ENCODE measurements around the gene NOXO1. TPM values are rescaled to one million over a fixed set of nuclear protein-coding genes. Genes with fewer than 3 reads are reported as not detected.

The NOXO1 gene
- total and polyA plus RNA-seq, 7 experiments from 2014 or later = 0.17 to 1.3 (median 0.76) TPM

DNA sequence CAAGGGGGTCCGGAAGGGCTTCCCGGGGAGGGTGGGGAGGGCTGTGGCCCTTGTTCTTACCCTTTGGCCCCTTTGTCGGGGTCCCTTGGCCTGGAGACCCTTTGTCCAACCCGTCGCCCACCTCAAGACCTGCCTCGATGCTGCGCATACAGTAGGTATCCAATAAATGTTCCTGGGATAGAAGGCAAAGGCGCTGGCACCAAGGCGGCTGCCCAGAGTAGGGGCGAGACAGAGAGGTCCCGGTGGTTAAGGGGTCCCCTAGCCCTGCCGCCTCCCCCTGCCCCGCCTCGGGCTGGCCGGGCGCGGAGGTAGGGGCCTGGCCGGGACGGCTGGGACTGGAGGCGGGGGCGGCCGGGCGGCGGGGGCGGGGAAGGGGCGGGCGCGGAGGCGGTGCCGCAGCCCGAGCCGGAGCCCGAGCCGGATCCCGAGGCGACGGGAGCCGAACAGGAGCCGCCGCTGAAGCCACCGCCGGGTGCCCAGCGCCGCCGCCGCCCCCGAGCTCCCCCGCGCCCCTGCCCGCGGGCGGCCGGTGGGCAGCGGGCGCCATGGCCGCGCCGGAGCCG lies 45.3 kb upstream of the NOXO1 start, which contains the start of gene NHERF2:
Gene NHERF2 (plus strand): TSS at position 442 of the 563 bp plus-strand sequence. CDS start 104 bp downstream, at position 546.
- Histone ChIP-seq H3K36me3 (ENCODE audit: control insufficient read depth in 2 of 3, insufficient read depth in 3 of 3, low read length in 3 of 3) (no peaks in the 10 kb centered on the region), H3K27ac (ENCODE audit: low read depth, low read length) (peak within 1 kb of the TSS; percentile 20), H3K4me3 (ENCODE audit: low read length) (peak within 1 kb of the TSS; percentile 37), H3K27me3 (ENCODE audit: control insufficient read depth in 2 of 2, insufficient read depth in 2 of 2, low read length in 2 of 2) (peaks cover 0 to 4% of the 10 kb centered on the region in 2 donors), H3K9me3 (ENCODE audit: control insufficient read depth in 2 of 3, low read length in 3 of 3) (no peaks in the 10 kb centered on the region), H3K4me1 (ENCODE audit: control insufficient read depth in 2 of 2, insufficient read depth in 2 of 2, low read length in 2 of 2) (peaks cover 14 to 20% of the 10 kb centered on the region in 2 donors)
- ChIA-PET POLR2A (interaction anchor here (1.9 to 2.3 kb wide), 2 partner anchors 21 to 114 kb away, joined by 4 to 8 read pairs; partner anchors contain the start of genes NTHL1 and TSC2), CTCF (no interaction called here)
- H3K27me3 Mint-ChIP-seq = peaks cover 0 to 42% (median 7%) of the 10 kb centered on the region in 5 donors
- peak within 1 kb of the TSS; percentile 71 to 87 (median 78) for H3K4me3 Mint-ChIP-seq
- H3K27ac Mint-ChIP-seq = peak within 1 kb of the TSS in 3 of 9 donors; percentile 19 to 77 (median 73)
- no peaks in the 10 kb centered on the region for H3K36me3 Mint-ChIP-seq
- ATAC-seq = peak; percentile 12
- H3K4me1 Mint-ChIP-seq = peaks cover 13 to 30% (median 23%) of the 10 kb centered on the region in 7 donors
- intact Hi-C loops (cut with micrococcal nuclease) = no loop called here
- H3K9me3 Mint-ChIP-seq = peaks cover 0 to 4% (median 0%) of the 10 kb centered on the region in 11 donors
- DNase-seq = peak in 2 of 9 donors; percentile 27 to 30

DNA sequence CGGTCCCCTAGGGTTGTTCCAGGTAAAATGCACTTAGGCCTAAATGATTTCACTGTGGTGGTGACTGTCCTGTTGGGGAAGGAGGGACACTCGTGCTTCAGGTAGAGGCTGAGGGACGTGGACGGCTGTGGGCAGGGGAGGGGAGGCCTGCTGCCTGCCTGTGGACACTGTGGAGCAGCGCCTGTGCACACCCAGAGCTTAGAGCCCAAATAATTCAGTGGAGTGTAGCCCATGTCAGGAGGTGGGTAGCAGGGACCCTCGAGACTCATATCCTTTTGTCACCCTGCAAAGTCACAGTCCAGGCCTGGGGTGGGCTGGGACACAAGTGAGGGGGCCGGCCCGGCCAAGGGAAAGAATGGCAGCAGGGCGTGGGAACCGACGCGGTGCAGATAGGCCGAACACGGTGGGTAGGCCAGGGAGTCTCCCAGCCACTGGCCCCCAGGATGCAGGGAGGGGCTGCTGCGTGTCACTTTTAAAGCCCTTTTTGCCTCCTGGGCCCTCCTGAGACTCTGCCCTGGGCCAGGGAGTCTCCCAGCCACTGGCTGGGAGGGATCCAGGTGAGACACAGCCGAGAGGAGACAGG lies 44.7 kb upstream of the NOXO1 start:
- intact Hi-C loops (cut with micrococcal nuclease) = no loop called here
- POLR2A ChIA-PET = interaction anchor here (1.9 to 4.3 kb wide), 3 partner anchors 22 to 129 kb away, joined by 4 to 32 read pairs (median 7); partner anchors contain the start of genes NTHL1, TRAF7 and TSC2
- Histone ChIP-seq H3K4me1 (ENCODE audit: control insufficient read depth in 2 of 2, insufficient read depth in 2 of 2, low read length in 2 of 2) (peaks cover 14 to 20% of the 10 kb centered on the region in 2 donors), H3K9me3 (ENCODE audit: control insufficient read depth in 2 of 3, low read length in 3 of 3) (no peaks in the 10 kb centered on the region), H3K27me3 (ENCODE audit: control insufficient read depth in 2 of 2, insufficient read depth in 2 of 2, low read length in 2 of 2) (peaks cover 0 to 4% of the 10 kb centered on the region in 2 donors), H3K4me3 (ENCODE audit: low read length) (no peak overlapping the region), H3K36me3 (ENCODE audit: control insufficient read depth in 2 of 3, insufficient read depth in 3 of 3, low read length in 3 of 3) (no peaks in the 10 kb centered on the region), H3K27ac (ENCODE audit: low read depth, low read length) (peak overlapping the region; percentile 20)
- Mint-ChIP-seq H3K27me3 (peaks cover 0 to 46% (median 9%) of the 10 kb centered on the region in 5 donors), H3K4me3 (peak overlapping the region; percentile 12 to 83 (median 47)), H3K4me1 (peaks cover 13 to 30% (median 23%) of the 10 kb centered on the region in 7 donors), H3K9me3 (peaks cover 0 to 4% (median 0%) of the 10 kb centered on the region in 11 donors), H3K36me3 (no peaks in the 10 kb centered on the region), H3K27ac (peak overlapping the region in 1 of 9 donors; percentile 19)
- CTCF ChIA-PET = no interaction called here
- DNase-seq (no peak), ATAC-seq (no peak)

GRCh38 chr16:2025251-2025650 lies 44.0 kb upstream of the NOXO1 start:
- H3K27me3 Mint-ChIP-seq = peaks cover 4 to 53% (median 9%) of the 10 kb centered on the region in 5 donors
- intact Hi-C loops (cut with micrococcal nuclease) = no loop called here
- Histone ChIP-seq H3K4me3 (ENCODE audit: low read length) (no peak overlapping the region), H3K27me3 (ENCODE audit: control insufficient read depth in 2 of 2, insufficient read depth in 2 of 2, low read length in 2 of 2) (peaks cover 0 to 8% of the 10 kb centered on the region in 2 donors), H3K27ac (ENCODE audit: low read depth, low read length) (no peak overlapping the region), H3K36me3 (ENCODE audit: control insufficient read depth in 2 of 3, insufficient read depth in 3 of 3, low read length in 3 of 3) (no peaks in the 10 kb centered on the region), H3K9me3 (ENCODE audit: control insufficient read depth in 2 of 3, low read length in 3 of 3) (no peaks in the 10 kb centered on the region), H3K4me1 (ENCODE audit: control insufficient read depth in 2 of 2, insufficient read depth in 2 of 2, low read length in 2 of 2) (peaks cover 14 to 20% of the 10 kb centered on the region in 2 donors)
- H3K27ac Mint-ChIP-seq = no peak overlapping the region
- H3K36me3 Mint-ChIP-seq = no peaks in the 10 kb centered on the region
- ChIA-PET POLR2A (interaction anchor here (1.5 to 4.3 kb wide), 3 partner anchors 60 to 130 kb away, joined by 4 to 32 read pairs (median 7); partner anchors contain the start of genes RPS2 and TRAF7), CTCF (no interaction called here)
- peak overlapping the region in 4 of 10 donors; percentile 29 to 83 (median 38) for H3K4me3 Mint-ChIP-seq
- peaks cover 13 to 30% (median 23%) of the 10 kb centered on the region in 7 donors for H3K4me1 Mint-ChIP-seq
- H3K9me3 Mint-ChIP-seq = peaks cover 0 to 4% (median 0%) of the 10 kb centered on the region in 11 donors
- DNase-seq = no peak
- ATAC-seq = no peak

- Mint-ChIP-seq H3K36me3 (no peaks in the 10 kb centered on the region), H3K4me1 (peaks cover 13 to 30% (median 23%) of the 10 kb centered on the region in 7 donors), H3K27ac (peak overlapping the region in 5 of 9 donors; percentile 31 to 95 (median 57)), H3K4me3 (peak overlapping the region in 8 of 10 donors; percentile 25 to 69 (median 53)), H3K9me3 (peaks cover 0 to 4% (median 0%) of the 10 kb centered on the region in 11 donors), H3K27me3 (peaks cover 5 to 59% (median 10%) of the 10 kb centered on the region in 5 donors)
- no peaks in the 10 kb centered on the region for H3K36me3 ChIP-seq (ENCODE audit: control insufficient read depth in 2 of 3, insufficient read depth in 3 of 3, low read length in 3 of 3)
- POLR2A ChIA-PET = interaction anchor here (0.6 to 4.3 kb wide), 10 partner anchors 9 to 251 kb away, joined by 3 to 32 read pairs (median 4); partner anchors contain the start of genes EME2, MRPS34, NDUFB10 and RPS2
- H3K4me3 ChIP-seq (ENCODE audit: low read length) = no peak overlapping the region
- DNase-seq = no peak
- no peaks in the 10 kb centered on the region for H3K9me3 ChIP-seq (ENCODE audit: control insufficient read depth in 2 of 3, low read length in 3 of 3)
- peaks cover 0 to 8% of the 10 kb centered on the region in 2 donors for H3K27me3 ChIP-seq (ENCODE audit: control insufficient read depth in 2 of 2, insufficient read depth in 2 of 2, low read length in 2 of 2)
- H3K27ac ChIP-seq (ENCODE audit: low read depth, low read length) = no peak overlapping the region
- peaks cover 14 to 20% of the 10 kb centered on the region in 2 donors for H3K4me1 ChIP-seq (ENCODE audit: control insufficient read depth in 2 of 2, insufficient read depth in 2 of 2, low read length in 2 of 2)
- no peak for ATAC-seq
- intact Hi-C loops (cut with micrococcal nuclease) = no loop called here
- CTCF ChIA-PET = interaction anchor here (0.6 to 0.9 kb wide), 4 partner anchors 18 to 131 kb away, joined by 3 read pairs; partner anchors contain the start of gene TRAF7
Observed at GRCh38 chr16:2024032-2024420, 42.8 kb upstream of the NOXO1 start.

DNA sequence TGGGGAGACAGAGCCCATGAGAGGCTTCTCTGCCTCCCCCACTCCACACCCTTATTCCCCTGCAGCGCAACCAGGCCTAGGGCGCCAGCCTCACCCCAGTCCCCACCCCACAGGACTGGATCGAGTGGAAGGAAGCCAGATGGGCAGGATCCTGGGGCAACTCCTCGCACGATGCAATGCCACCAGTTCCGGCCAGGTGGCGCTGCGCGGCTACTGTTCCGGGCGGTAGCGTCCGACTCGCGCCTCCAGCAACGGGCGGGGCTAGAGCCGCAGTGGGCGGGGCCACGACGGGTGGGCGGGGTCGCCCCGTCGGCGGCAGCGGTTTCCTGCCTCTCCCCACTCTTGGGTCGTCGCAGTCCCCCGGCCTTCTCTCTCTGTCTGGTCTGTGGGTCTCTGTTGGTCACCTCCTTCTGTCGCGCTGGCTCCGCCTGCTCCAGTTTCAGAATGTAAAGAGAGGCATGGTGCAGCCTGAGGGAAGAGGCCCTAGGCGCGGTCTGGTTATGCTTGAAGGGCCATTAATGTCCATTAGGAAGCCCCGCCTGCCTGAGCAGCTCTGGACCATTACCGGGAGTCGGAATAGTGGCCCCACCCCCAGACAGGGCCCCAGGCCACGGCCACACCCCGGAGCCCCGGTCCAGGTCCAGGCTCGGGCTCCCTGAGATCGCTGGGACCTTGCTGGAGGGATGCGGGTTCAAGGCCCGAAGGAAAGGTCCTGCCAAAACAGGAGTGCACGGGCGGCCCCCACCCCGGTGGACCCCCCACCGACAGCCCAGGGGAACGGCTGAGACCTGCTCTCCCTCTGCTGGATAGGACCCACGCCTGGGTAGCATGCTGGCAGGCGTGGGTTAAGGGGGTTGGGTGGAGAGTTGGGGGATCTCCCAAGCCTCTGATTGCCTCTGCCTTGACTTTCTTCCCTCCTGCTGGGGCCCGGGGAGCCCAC lies 42.1 kb upstream of the NOXO1 start:
- peak overlapping the region; percentile 66 to 95 (median 83) for H3K27ac Mint-ChIP-seq
- ChIA-PET CTCF (interaction anchor here (0.6 to 5.0 kb wide), 4 partner anchors 18 to 128 kb away, joined by 3 to 42 read pairs (median 6); partner anchors contain the start of genes NTHL1 and TSC2), POLR2A (interaction anchor here (0.6 to 4.3 kb wide), 9 partner anchors 8 to 251 kb away, joined by 3 to 32 read pairs (median 4); partner anchors contain the start of genes EME2, MRPS34, NDUFB10 and PKD1)
- no peaks in the 10 kb centered on the region for H3K9me3 ChIP-seq (ENCODE audit: control insufficient read depth in 2 of 3, low read length in 3 of 3)
- peaks cover 7 to 58% (median 15%) of the 10 kb centered on the region in 5 donors for H3K27me3 Mint-ChIP-seq
- intact Hi-C loops (cut with micrococcal nuclease) = loop anchor here (1.0 kb wide), 10 partner anchors 14 to 478 kb away; partner anchors contain the start of genes NTHL1 (in 2 of the 2), TSC2 (in 2 of the 2), ECI1 (in 1 of the 2) and MLST8 (in 1 of the 2)
- peak; percentile 99 for ATAC-seq
- peaks cover 13 to 30% (median 22%) of the 10 kb centered on the region in 7 donors for H3K4me1 Mint-ChIP-seq
- H3K36me3 ChIP-seq (ENCODE audit: control insufficient read depth in 2 of 3, insufficient read depth in 3 of 3, low read length in 3 of 3) = no peaks in the 10 kb centered on the region
- peak overlapping the region; percentile 67 for H3K27ac ChIP-seq (ENCODE audit: low read depth, low read length)
- peak overlapping the region; percentile 34 for H3K4me3 ChIP-seq (ENCODE audit: low read length)
- H3K9me3 Mint-ChIP-seq = peaks cover 0 to 5% (median 0%) of the 10 kb centered on the region in 11 donors
- peak overlapping the region; percentile 56 to 83 (median 76) for H3K4me3 Mint-ChIP-seq
- DNase-seq = peak; percentile 88 to 98 (median 93)
- H3K4me1 ChIP-seq (ENCODE audit: control insufficient read depth in 2 of 2, insufficient read depth in 2 of 2, low read length in 2 of 2) = peaks cover 14 to 20% of the 10 kb centered on the region in 2 donors
- peaks cover 0 to 8% of the 10 kb centered on the region in 2 donors for H3K27me3 ChIP-seq (ENCODE audit: control insufficient read depth in 2 of 2, insufficient read depth in 2 of 2, low read length in 2 of 2)
- H3K36me3 Mint-ChIP-seq = no peaks in the 10 kb centered on the region

Measured in naive thymus-derived CD4-positive, alpha-beta T cell (primary cell).